GM19455 (cell line): ENCODE results near the gene TAF9.
"Not testable (repeated sequence)": the region's sequence is repeated elsewhere in the genome, so short reads cannot be mapped to it uniquely, and the experiment has no call there.

Experiments used
- ATAC-seq: cut with Tn5 transposase; IDR thresholded peaks from one replicate; pipeline ENCODE4 v1.9.1; 2021; ENCODE audit not compliant: unreplicated experiment

The TAF9 gene

GRCh38 chr5:69369340-69370121 lies at the start of gene TAF9, which contains the start of the genes AK6 and RAD17:
Gene TAF9, minus strand, starts transcription at chr5:69369520. Its CDS starts 3,783 bp downstream, at chr5:69365737.
Gene AK6, minus strand, starts transcription at chr5:69369520. Its CDS starts 30 bp downstream, at chr5:69369490.
Gene RAD17, plus strand, starts transcription at chr5:69369818. Its CDS starts 2,391 bp downstream, at chr5:69372209.
- ATAC-seq: peak; percentile 94

DNA sequence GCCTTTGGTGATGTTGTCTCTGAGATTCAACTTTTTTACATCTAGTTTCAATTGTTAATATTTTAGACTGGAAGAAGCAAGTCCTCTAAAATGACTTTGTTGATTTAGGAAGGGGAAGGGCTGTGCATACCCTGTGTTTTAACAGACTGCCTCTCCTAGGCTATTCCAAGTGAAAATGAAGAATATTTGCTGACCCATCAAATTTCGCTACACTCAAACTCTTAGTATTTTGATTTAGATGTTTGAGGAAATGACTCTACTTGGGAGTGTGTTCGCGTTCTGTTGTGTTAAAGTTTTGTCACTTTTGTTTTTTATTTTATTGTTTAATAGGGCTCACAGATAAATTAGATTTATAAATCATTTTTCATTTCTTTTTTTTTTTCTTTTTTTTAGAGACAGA lies 49.2 kb upstream of the TAF9 start:
- no peak for ATAC-seq

DNA sequence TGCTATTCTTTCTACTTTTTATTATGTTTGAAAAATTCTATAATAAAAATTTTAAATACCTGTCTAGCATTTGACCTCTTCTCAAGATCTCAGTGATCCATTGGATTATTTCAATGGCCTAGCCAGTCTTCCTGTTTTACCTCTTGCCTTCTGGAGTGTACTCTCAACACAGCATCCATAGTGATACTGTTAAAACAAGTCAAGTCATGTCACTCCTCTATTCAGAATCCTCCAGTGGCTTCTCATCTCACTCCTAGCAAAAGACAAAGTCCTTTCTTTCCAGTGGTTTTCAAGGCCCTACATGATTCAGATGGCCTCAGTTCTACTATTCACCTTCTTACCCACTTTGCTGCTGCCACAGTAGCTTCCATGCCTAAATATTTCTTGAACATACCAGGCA lies 47.4 kb upstream of the TAF9 start:
- no peak for ATAC-seq

DNA sequence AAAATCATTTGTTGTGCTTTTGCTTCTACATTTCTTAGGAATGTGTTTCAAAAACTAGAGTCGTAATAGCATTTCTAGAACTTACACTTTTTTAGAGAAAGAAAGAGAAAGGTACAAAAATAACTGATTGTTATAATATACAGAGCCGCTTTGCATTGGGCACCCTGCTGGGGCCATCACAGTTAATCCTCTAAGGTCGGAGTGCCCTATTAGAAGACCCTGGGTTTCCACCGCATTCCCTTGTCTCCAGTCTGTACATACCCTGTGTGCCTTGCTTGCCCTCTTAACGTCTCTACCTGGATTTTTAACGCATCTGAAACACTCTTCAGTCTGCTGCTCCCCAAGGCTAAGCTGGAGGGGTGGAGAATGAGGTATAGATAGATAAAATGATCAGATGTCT lies 46.9 kb upstream of the TAF9 start:
- ATAC-seq: no peak

- ATAC-seq: no peak
These were observed 46.3 kb upstream of the TAF9 start for GRCh38 chr5:69415584-69415958.

GRCh38 chr5:69414885-69415583 lies 45.7 kb upstream of the TAF9 start, which contains the start of gene MARVELD2:
Gene MARVELD2, plus strand, starts transcription at chr5:69415116. Its CDS starts 4,270 bp downstream, at chr5:69419386.
- ATAC-seq: peak; percentile 74

- no peak for ATAC-seq
These were observed 35.5 kb upstream of the TAF9 start for GRCh38 chr5:69404659-69405330.

DNA sequence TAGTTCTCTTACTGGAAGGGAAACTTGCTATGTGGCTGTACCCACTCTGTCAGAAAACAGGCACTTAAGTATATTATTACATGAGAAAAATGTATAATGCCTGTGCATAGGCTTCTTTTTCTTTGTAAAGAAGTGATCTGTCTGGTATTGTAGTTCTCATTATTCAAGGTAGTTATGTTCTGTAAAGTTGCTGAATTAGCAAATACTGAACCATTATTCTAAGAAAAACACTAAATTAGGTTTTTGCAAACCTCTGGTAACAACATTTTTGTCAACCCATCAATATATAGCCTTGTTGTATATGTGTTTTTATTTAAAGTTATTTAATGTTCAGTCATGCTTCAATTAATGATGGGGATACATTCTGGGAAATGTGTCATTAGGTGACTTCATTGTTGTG lies 9.1 kb upstream of the TAF9 start:
- ATAC-seq: no peak

GRCh38 chr5:69374911-69375446 lies 5.7 kb upstream of the TAF9 start:
- ATAC-seq: peak; percentile 72

DNA sequence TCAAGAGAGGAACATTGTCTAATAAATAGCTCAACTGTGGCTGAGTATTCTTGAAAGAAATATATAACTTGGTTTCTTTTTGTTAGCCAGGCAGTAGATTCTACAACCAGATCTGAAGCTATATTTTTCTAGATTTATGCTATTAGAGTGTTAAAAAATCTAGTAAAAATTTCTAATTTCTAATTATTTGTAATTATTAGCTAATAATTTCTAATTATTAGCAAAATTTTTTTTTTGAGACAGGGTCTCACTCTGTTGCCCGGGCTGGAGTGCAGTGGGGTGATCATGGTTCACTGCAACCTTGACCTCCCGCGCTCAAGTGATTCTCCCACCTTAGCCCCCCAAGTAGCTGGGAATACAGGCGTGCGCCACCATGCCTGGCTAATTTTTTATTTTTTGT lies 3.1 kb upstream of the TAF9 start:
- no peak for ATAC-seq

GRCh38 chr5:69370335-69370734 lies 1.0 kb upstream of the TAF9 start:
- not testable (repeated sequence) for ATAC-seq

GRCh38 chr5:69368458-69369339 lies 621 bp downstream of the TAF9 start:
- ATAC-seq: peak; percentile 37

DNA sequence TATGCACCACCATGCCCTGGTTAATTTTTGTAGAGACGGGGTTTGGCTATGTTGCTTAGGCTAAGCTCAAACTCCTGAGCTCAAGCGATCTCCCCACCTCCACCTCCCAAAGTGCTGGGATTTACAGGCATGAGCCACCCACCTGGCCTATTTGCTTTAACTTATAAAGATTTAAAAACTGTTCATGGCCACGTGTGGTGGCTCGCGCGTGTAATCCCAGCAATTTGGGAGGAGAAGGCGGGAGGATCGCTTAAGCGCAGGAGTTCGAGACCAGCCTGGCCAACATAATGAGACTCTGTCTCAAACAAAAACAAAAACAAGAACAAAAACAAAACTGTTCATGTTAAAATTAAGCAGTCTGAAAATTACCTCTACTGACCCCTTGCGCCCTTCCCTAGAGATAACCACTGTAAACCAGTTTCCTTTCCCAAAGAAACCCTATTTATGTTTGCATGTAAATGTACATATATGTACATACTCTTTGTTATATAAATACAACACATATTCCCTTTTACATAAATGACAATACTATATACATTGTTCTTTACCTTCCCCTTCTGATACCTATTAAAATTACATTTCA lies 1.5 kb downstream of the TAF9 start:
- no peak for ATAC-seq

- no peak for ATAC-seq
These were observed 4.5 kb downstream of the TAF9 start for GRCh38 chr5:69364850-69365249.

DNA sequence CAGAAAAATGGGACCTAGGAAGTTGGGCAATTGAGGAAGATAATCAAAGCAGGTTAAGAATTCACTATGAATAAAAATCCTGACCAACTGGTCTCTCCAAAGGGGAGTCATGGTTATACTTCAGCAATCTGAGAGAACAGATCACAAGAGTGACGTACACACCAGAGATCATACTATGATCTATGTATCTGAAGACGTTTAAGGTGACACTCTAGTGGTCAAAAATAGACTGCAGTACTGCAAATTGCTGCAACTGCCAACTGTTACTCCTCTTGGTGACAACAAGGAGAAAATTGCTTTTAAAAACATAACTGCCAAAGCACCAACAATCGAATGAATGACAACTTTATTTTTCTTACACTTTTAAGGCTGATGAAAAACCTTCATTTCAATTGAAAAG lies 4.9 kb downstream of the TAF9 start:
- no peak for ATAC-seq

GRCh38 chr5:69360442-69360841 lies 8.9 kb downstream of the TAF9 start:
- ATAC-seq: no peak

DNA sequence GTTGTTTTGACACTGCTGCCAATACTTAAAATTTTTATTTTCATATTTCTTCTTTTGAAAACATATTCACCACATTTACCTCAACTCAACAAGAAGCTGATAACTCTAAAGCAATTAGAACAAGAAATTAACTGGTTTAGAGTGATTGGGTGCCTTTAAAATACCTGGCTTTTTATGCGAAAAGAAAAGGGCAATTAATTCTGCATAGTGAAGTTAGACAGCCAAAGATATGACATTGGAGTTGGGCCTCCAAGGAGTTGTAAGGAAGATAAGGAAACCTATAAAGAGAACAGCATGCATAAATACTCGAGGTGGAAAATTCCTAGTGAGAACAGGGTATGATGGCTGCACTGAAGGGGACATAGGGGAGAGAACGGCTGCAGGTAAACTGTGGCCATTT lies 9.6 kb downstream of the TAF9 start:
- no peak for ATAC-seq

DNA sequence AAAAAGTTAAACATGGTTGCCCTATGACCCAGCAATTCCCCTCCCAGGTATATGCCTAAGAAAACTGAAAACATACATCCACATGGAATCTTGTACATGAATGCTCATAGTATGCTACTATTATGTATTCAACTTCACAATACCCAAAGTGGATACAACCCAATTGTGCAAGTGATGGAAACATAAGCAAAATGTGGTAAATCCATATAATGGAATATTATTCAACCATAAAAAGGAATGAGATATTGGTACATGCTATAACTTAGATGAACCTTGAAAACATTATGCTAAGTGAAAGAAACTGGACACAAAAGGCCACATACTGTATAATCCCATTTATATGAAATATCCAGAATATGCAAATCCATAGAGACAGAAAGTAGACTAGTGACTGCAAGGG lies 18.7 kb downstream of the TAF9 start:
- no peak for ATAC-seq

- ATAC-seq: no peak
These were observed 26.2 kb downstream of the TAF9 start for GRCh38 chr5:69343083-69343482.
